HG02943 (cell line): ENCODE measurements around the gene TRIM24.
"Not testable (repeated sequence)": the region's sequence is repeated elsewhere in the genome, so short reads cannot be mapped to it uniquely, and the experiment has no call there.

Source experiments
- ATAC-seq: cut with Tn5 transposase; IDR thresholded peaks from one replicate; pipeline ENCODE4 v1.9.1; 2021; ENCODE audit warnings: mild to moderate bottlenecking, low read depth, moderate library complexity; ENCODE audit not compliant: unreplicated experiment

The TRIM24 gene

DNA sequence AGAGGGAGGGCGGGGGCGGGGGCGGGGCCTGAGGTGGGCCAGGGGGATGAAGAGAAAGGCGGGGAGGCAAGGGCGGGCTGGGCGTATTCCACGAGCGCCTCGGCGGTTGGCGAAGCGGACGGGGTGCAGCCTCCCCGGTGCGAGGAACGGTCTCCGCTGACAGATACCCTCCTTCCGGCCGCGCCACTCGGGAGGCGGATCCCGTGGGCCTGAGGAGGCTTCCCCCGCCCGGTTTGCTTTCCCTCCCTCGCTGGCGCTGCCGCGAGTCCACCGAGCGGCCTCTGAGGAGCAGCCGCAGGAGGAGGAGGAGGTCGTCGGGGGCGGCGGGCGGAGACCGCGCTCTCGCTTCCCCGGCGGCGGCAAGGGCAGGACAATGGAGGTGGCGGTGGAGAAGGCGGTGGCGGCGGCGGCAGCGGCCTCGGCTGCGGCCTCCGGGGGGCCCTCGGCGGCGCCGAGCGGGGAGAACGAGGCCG lies at the start of gene TRIM24:
Gene TRIM24, plus strand, starts transcription at position 84 of the 473 bp plus-strand sequence. Its CDS starts 290 bp downstream, at position 374.
- peak; percentile 78 for ATAC-seq

DNA sequence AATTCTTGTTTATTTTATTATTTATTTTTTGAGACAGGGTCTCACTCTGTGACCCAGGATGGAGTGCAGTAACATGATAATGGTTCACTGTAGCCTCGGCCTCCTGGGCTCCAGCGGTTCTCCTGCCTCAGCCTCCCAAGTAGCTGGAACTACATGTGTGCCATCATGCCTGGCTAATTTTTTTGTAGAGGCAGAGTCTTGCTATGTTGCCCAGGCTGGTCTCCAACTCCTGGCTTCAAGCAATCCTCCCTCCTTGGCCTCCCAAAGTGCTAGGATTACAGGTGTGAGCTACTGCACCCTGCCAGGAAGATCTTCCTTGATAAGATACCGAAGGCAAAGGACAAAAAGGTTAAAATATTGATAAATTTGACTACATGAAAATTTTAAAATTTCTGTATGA lies 48.0 kb upstream of the TRIM24 start:
- not testable (repeated sequence) for ATAC-seq

DNA sequence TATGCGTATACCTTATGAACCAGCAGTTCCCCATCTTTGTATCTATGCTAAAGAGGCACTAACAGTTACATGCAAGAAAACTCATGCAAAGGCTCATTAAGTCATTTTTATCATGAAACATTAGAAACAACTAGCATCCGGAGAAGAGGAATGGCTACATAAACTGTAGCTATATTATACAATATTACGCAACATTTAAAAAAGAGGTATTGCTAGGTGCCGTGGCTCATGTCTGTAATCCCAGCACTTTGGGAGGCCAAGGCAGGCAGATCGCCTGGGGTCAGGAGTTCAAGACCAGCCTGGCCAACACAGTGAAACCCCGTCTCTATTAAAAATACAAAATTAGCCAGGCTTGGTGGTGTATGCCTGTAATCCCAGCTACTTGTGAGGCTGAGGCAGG lies 47.1 kb upstream of the TRIM24 start:
- not testable (repeated sequence) for ATAC-seq

DNA sequence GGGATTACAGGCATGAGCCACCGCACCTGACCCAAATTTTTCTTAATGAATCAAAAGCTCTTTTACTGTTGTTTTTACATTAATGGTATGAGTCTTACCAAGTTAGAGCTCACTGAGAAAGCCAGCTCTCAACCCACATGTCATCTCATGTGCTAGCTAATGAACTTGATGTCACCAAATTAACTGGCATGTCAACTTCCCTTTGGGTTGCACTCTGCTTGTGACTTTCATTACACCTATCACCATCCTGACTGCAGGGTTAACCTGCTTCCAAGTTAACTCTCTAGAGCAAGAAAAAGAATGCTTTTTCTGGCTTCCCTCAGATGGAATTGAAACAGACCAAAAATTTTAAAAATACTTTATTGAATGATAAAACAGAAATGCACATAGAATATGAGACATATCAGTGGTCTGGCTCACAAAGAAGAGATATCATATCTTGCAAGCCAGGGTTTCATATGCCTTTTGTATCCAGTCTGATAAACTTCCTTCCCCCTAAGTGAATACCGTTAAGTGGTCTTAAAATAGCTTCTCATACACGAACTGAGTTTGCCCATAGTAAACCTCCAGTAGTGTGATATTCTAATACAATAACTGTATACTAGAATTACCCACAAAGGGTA lies 42.9 kb upstream of the TRIM24 start:
- ATAC-seq = no peak

DNA sequence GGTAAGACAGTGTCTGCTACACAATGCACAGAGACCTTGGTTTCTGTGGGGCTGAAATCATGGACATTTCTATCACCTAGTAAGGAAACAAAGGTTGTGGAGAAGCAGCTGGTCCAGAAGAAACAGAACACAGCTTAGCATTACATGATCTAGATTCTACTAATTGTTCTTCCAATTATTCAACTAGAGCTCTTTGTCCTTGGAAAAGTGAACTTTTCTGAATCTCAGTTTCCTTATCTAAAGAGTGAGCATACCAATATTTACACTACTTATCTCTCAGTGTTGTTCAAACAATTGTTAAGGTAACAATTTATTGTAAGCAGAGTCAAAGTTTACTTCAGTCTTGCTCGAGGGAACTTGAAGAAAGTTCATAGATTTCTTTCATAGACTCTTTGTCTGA lies 42.3 kb upstream of the TRIM24 start:
- no peak for ATAC-seq

DNA sequence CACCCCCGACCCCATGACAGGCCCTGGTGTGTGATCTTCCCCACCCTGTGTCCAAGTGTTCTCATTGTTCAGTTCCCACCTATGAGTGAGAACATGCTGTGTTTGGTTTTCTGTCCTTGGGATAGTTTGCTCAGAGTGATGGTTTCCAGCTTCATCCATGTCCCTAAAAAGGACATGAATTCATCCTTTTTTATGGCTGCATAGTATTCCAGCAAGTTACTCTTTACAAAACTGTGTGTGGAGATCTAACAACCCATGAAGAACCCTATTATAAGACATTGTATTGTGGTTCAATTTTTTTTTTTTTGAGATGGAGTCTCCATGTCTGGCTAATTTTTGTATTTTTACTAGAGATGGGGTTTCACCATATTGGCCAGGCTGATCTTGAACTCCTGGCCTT lies 41.7 kb upstream of the TRIM24 start:
- ATAC-seq = not testable (repeated sequence)

DNA sequence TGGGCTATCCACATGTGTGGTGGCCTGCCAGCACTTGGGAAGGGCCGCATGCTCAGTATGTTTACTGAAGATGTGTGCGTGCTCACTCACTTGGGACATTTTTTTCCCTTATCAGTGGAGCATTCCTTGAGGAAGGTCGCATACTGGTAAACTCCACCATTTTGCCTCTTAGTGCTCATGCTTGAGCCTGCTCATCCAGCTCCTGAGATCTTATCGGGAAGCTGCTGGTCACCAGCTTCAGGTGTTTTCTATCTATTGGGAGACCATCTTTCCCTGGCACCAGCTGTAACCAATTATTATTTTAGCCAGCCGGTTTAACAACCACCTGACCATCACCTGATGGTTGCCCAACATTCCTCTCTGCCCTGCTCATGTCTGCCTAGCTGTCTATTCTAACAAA lies 35.0 kb upstream of the TRIM24 start:
- ATAC-seq = no peak

DNA sequence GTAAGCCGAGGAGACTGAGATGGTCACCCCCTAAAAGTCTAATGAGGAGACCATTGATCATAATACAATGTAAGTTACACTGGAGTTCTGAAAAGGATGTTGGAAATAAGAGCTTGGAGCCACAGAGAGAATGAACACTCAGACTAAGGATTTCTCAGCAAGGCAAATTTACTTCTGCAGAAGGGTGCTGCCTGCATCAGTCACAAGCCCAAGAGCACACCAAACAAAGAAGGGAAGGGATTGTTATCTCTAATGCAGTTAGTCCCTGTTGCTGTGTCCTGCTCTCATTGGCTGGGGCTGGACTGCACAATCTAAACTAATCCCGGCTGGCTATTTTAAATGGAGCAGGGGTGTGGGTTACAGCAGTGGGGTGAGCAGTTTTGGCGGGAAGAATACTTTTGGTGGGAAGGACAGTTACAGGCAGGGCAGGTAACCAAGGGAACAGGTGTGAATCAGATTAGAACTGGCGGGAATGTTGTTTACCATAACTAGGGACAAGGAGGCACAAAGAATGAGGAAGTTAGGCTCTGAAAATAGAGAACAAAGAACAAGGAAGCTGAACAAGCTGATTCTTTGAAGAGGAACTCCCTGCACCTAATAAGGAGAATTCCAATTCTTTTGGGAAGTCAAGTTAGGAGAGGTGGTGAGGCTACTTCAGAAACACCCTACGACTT lies 30.3 kb upstream of the TRIM24 start:
- ATAC-seq = no peak

DNA sequence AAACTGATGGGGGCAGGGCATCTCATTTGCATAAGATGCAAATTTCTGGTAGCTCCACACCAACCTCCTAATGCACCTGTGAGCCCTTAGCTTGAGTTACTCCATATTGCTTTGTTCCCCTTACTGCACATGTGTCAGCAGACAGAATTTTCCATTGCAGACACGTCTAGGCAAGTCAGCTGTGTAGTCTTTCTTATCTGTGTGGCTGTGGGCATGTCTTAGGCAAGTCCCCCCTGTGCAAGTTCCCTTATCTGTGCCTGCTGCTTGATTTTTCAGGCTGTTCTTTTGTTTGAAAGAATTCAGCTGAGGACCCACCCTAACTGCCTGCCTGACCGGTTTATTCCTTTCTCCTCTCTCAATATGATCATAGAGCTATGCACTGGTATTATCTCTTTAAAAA lies 28.5 kb upstream of the TRIM24 start:
- ATAC-seq = no peak

DNA sequence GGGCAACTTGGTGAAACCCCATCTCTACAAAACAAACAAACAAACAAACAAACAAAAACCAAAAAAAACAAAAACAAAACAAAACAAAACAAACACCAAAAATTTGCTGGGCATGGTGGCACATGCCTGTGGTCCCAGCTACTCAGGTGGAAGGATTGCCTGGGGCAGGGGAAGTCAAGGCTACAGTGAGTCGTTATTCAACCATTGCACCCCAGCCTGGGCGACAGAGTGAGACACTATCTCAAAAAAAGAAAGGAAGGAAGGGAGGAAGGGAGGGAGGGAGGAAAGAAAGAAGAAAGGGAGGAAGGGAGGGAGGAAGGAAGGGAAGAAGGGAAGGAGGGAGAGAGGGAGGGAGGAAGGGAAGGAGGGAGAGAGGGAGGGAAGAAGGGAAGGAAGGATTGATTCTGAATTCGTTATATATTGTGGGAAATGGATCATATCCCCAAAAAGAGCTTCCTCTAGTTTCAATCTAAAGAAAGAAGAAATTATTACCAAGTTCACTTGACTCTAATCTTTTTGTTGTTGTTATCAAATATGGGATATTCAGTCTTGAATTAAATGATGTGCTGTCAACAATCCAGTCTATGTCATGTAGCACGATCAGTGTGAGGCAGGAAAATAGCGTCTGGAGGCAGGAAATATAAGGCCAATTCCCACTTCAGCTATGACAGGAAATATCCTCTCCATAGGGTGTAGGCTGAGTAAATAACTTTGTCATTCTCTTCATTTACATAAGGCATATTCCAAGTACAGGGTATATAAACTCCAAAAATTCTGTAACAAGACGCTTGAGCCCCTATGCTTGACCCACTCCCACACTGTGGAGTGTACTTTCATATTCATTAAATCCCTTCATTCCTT lies 26.2 kb upstream of the TRIM24 start:
- ATAC-seq = no peak

DNA sequence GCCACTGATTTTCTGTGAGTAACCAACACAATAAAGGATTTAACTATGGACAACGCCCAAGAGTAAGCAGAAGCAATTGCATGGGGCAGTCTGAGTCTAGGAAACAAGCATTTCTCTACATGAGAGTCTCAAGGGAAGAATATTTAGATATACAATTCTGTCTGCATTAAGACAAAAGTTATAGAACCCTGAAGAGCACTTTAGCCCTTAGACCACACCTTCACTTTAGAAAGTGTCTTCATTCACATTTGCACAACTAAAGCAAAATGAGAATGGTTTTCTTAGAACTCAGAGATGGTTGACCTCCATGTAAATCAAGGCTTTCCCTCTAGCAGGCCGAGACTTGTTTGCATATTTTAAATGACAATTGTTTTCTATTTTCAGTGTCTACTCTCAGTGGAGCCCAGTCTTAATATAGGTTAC lies 25.5 kb upstream of the TRIM24 start:
- ATAC-seq = no peak

DNA sequence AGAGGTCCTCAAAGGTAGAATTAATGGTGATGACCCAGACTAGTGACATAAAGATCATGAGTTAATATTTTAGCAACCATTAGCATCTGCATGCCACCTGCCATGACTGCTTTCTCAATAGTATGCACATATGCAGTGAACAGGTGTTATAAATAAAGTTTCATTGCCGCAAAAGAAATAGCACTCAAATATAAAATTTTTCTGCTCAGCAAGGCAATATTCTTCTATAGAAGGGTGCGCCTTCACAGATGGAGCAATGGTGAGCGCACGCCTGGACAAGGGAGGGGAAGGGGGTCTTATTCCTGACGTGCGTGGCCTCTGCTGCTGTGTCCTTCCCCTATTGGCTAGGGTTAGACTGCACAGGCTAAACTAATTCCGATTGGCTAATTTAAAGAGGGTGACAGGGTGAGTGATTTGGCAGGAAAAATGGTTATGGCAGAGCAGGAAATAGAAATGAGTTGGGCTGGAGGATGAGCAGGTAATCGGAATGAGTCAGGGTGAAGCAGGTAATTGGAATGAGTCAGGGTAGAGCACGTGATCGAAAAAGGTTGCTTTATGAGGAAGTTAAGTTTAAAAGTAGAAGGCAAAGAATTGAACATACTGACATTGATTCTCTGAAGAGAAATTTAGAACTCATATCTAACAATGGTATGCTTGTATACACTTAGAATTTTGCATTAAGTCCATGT lies 24.7 kb upstream of the TRIM24 start:
- ATAC-seq = no peak

DNA sequence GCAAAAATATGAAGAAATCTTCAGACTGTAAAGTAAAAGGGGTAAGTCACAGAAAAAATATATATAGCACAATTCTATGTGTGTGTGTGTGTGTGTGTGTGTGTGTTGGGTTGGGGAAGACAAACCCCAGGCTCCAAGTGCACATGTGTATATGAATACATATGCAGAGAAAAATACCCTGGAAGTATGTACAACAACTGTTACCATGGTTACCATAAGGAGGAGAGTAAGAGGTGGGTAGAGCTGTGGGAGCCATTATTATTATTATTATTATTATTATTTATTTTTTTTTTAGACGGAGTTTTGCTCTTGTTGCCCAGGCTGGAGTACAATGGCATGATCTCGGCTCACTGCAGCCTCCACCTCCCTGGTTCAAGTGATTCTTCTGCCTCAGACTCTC lies 23.7 kb upstream of the TRIM24 start:
- no peak for ATAC-seq

DNA sequence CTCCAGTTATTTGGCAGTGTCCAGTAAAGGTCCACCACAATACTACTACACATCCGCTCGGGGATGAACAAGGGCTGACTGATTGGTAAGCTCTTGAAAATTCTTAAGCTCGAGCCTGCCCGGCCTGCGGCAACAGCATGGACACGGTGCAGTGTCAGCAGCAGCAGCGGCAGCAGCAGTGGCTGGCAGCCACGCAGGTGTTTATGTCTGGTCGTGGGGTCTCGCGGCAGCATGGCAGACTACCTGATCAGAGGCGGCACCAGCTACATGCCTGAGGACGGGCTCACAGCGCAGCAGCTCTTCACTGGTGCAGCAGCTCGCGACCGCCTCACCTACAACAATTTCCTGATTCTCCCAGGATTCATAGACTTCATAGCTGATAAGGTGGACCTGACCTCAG lies 19.6 kb upstream of the TRIM24 start:
- no peak for ATAC-seq

DNA sequence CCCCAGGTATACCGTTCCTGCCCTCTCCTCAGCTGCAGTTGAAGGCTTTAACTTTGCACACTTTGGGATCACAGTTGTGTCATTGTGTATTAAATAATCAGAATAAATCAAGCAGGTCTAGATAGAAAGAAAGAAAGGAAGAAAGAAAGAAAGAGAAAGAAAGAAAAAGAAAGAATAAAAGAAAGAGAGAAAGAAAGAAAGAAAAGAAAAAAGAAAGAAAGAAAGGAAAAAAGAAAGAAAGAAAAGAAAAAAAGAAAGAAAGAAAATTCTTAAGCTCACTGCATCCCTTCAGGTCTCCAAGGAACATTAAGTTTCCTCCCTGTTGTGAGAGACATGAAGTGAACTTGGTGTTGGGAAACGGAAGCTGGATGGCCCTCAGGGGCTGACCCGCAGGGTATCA lies 17.2 kb upstream of the TRIM24 start:
- no peak for ATAC-seq

DNA sequence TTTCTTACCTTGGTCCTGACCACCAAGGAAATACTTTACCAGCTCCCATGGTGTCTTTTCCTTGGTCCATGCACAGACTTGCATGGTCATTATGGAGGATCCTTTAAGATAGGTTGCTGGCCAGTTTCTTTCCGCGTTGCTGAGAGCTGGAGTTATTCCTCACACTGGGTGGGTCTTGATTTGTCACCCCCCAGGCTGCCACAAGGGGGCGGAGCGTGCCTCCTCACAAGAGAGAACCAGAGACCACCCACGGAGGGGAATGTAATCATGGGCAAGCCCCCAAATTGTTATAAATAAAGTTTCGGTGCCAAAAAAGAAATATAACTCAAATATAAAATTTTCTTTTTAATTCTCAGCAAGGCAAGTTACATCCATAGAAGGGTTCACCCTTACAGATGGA lies 10.5 kb upstream of the TRIM24 start:
- no peak for ATAC-seq

DNA sequence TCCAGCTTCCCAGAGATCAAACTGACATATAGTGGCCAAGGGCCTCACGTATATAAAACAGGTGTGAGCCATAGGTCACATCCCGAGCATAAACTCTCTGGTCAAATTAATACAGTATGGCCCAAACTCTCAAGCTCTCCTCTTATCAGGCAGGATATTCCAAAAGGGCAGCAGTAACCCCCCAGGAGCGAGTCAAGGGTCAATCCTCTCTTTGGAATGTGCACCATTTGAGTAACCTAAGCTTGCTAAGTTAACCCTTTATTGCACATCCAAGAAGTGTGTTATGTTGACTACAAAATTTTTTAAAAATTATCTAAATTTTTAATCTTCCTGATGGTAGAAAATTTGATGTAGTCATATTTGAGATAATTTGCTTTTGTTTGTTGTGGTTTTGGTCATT lies 4.5 kb upstream of the TRIM24 start:
- ATAC-seq = no peak

DNA sequence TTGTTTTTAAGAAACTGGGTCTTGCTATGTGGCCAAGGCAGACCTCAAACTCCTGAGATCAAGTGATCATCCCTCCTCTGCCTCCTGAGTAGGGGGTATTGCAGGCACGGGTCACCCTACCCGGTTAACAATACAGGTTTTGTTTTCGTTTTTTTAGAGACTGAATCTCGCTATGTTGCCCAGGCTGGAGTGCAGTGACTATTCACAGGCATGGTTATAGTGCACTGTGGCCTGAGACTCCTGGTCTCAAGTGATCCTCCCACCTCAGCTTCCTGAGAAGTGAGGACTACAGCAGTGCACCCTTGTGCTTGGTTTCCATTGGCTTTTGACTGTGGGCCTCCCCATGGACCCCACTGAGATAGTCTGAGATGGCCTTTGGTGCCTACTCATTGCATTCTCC lies 3.8 kb upstream of the TRIM24 start:
- ATAC-seq = no peak

DNA sequence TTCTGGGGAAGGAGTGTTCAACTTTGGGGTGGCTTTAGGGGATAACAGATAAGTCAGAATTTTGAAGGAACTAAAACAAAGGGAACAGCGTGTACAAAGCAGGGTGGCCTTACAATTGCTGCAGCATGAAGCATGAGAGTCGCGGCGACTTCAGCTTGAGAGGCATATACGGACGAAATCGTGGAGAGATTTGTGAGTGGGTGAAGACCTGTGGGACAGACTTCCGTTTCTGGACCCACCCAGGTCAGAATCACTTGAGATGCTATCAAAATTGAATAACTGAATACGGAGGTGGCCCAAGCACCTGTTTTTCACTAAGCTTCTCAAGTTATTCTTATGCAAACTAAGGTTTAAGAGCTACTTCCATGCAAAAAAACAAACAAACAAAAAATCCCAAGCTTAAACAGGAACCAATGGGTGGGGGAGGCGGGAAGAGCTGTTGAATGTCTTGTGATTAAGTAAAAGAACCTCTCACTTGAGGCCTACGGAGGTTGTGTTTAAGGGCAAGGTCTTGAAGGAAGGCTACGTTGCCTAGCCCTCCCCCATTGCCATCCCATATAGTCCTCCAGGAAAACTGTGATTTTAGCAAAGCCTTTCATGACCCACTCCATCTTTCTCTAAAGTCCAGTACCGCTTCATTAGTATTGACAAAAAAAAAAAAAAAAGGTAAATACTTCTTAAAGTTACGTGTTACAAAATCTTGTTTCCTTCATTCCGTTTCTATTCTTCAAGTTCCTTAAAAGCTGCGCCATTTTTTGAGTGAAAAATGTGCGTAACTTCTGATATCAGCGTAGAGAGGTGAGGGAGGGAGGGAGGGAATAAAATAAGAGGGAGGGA lies 1.3 kb upstream of the TRIM24 start:
- no peak for ATAC-seq
